ENCODE measurements around the gene ENTR1.

DNA sequence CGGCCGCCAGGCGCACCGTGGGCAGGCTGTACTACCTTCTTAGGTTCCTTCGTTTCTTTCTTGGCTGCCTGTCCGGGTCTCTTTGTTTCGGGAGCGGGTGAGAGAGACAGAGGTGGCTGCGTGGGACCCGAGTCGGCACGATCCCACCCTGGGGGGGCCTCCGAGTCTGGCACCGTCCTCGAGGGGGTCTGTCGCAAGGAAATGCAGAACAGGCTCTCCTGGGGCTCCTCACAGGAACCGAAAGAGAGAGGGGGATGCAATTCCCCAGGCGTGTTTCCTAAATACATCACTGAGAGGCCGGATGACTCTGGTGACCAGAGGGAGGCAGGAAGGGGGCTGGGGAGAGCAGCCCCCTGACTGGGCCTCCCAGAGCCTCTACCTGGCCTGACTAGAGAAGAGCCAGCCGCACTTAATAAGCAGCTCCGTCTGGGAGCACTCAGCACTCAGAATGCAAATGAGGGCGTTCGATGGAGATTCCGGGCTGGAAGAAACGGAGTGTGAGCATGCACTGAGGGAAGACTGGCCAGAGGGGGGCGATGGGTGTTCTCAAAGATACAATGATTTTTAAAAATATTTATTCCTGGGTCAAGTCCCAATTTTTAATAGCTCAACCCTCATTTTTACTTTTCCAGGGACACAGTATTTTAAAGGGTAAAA lies 40.9 kb upstream of the ENTR1 start:
- TF ChIP-seq POLR2AphosphoS5 (IDR thresholded peaks at IDR 0.05) (no peak), POLR2A (IDR thresholded peaks at IDR 0.05) (no peak)
- TF ChIP-seq, protein P1, sequence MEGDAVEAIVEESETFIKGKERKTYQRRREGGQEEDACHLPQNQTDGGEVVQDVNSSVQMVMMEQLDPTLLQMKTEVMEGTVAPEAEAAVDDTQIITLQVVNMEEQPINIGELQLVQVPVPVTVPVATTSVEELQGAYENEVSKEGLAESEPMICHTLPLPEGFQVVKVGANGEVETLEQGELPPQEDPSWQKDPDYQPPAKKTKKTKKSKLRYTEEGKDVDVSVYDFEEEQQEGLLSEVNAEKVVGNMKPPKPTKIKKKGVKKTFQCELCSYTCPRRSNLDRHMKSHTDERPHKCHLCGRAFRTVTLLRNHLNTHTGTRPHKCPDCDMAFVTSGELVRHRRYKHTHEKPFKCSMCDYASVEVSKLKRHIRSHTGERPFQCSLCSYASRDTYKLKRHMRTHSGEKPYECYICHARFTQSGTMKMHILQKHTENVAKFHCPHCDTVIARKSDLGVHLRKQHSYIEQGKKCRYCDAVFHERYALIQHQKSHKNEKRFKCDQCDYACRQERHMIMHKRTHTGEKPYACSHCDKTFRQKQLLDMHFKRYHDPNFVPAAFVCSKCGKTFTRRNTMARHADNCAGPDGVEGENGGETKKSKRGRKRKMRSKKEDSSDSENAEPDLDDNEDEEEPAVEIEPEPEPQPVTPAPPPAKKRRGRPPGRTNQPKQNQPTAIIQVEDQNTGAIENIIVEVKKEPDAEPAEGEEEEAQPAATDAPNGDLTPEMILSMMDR (IDR thresholded peaks at IDR 0.05), result no peak
